ENCODE results near the gene CHRNG. TPM values are rescaled to one million over a fixed set of nuclear protein-coding genes. Genes with fewer than 3 reads are reported as not detected.

CHRNG gene
- total RNA-seq, 1 donor from 2014 or later, result not detected

GRCh38 chr2:232508251-232508650 is 31.2 kb upstream of the CHRNG start:
- TF ChIP-seq CTCF (IDR thresholded peaks at IDR 0.05; ENCODE audit: unreplicated experiment), result no peak
- Mint-ChIP-seq H3K4me1 (ENCODE audit: low read depth) (no peaks in the 10 kb centered on the region), H3K27me3 (peaks cover 43% of the 10 kb centered on the region), H3K27ac (no peak overlapping the region), H3K36me3 (ENCODE audit: insufficient read depth) (no peaks in the 10 kb centered on the region), H3K9me3 (ENCODE audit: low read depth) (no peaks in the 10 kb centered on the region), H3K4me3 (ENCODE audit: low read depth) (no peak overlapping the region)
- no peak for DNase-seq (ENCODE audit: low spot score, unreplicated experiment)

GRCh38 chr2:232511336-232511890 is 28.1 kb upstream of the CHRNG start:
- H3K4me3 Mint-ChIP-seq (ENCODE audit: low read depth), result no peak overlapping the region
- DNase-seq (ENCODE audit: low spot score, unreplicated experiment), result no peak

GRCh38 chr2:232512602-232513001 is 26.9 kb upstream of the CHRNG start:
- TF ChIP-seq CTCF (IDR thresholded peaks at IDR 0.05; ENCODE audit: unreplicated experiment), result no peak
- Mint-ChIP-seq H3K27ac (no peak overlapping the region), H3K36me3 (ENCODE audit: insufficient read depth) (no peaks in the 10 kb centered on the region), H3K4me1 (ENCODE audit: low read depth) (no peaks in the 10 kb centered on the region), H3K9me3 (ENCODE audit: low read depth) (no peaks in the 10 kb centered on the region), H3K4me3 (ENCODE audit: low read depth) (no peak overlapping the region), H3K27me3 (peaks cover 32% of the 10 kb centered on the region)
- no peak for DNase-seq (ENCODE audit: low spot score, unreplicated experiment)

More at GRCh38 chr2:232511336-232511890, 28.1 kb upstream of the CHRNG start:
- Mint-ChIP-seq H3K4me1 (ENCODE audit: low read depth) (no peaks in the 10 kb centered on the region), H3K9me3 (ENCODE audit: low read depth) (no peaks in the 10 kb centered on the region), H3K27me3 (peaks cover 34% of the 10 kb centered on the region), H3K27ac (no peak overlapping the region), H3K36me3 (ENCODE audit: insufficient read depth) (no peaks in the 10 kb centered on the region)
- TF ChIP-seq CTCF (IDR thresholded peaks at IDR 0.05; ENCODE audit: unreplicated experiment), result no peak

- H3K36me3 Mint-ChIP-seq (ENCODE audit: insufficient read depth), result no peaks in the 10 kb centered on the region
- no peak for TF ChIP-seq CTCF (IDR thresholded peaks at IDR 0.05; ENCODE audit: unreplicated experiment)
- no peak overlapping the region for H3K27ac Mint-ChIP-seq
These were observed 26.1 kb upstream of the CHRNG start for GRCh38 chr2:232513353-232513752.

GRCh38 chr2:232515639-232516038 is 23.9 kb upstream of the CHRNG start:
- Mint-ChIP-seq H3K4me3 (ENCODE audit: low read depth) (no peak overlapping the region), H3K27ac (no peak overlapping the region), H3K36me3 (ENCODE audit: insufficient read depth) (no peaks in the 10 kb centered on the region), H3K9me3 (ENCODE audit: low read depth) (no peaks in the 10 kb centered on the region), H3K27me3 (peaks cover 48% of the 10 kb centered on the region), H3K4me1 (ENCODE audit: low read depth) (no peaks in the 10 kb centered on the region)
- no peak for DNase-seq (ENCODE audit: low spot score, unreplicated experiment)
- no peak for TF ChIP-seq CTCF (IDR thresholded peaks at IDR 0.05; ENCODE audit: unreplicated experiment)

More at GRCh38 chr2:232513353-232513752, 26.1 kb upstream of the CHRNG start:
- no peak for DNase-seq (ENCODE audit: low spot score, unreplicated experiment)
- H3K9me3 Mint-ChIP-seq (ENCODE audit: low read depth), result no peaks in the 10 kb centered on the region
- no peak overlapping the region for H3K4me3 Mint-ChIP-seq (ENCODE audit: low read depth)
- peaks cover 35% of the 10 kb centered on the region for H3K27me3 Mint-ChIP-seq
- no peaks in the 10 kb centered on the region for H3K4me1 Mint-ChIP-seq (ENCODE audit: low read depth)

All from progenitor cell of endocrine pancreas (in vitro differentiated cells).